ENCODE data around the gene PKIG.

PKIG gene

DNA sequence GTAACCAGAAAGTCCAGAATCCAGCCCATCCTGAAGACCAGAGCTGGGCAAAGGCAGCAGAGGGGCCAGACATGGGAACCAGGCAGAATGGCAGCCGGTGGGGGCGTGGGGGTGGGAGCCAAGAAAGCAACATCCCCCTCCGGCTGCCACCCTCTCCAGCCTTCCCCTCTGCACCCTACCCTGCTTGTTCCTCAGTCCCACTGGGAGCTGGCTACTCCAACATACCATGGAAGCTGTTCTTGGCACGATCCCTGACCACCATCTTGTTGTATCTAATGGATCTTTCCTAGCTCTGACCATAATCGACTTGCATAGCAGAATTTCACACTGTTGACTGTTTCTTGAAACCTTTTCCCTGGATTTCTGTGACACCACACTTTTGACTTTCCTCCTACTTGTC lies 38.9 kb downstream of the PKIG start:
- DNase-seq = no peak

DNA sequence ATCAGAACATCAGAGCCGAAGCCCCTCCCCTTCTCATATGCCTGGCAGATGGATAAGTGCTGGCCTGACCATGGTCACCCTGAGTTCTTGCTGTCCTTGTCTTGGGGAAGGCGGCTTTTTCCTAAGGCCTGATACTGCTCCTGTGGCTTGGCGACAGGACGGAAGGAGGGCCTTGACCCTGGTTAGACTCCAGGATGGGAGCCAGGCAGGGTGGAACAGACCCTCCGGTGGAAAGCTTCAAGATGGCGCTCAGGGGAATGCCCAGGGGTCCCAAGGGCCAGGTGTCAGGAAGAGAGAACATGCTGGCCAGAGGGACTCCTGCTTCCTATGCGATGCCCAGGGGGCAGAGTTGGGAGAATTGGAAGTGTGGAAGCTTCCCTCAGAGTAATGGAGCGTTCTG lies 39.6 kb downstream of the PKIG start:
- DNase-seq = no peak

DNA sequence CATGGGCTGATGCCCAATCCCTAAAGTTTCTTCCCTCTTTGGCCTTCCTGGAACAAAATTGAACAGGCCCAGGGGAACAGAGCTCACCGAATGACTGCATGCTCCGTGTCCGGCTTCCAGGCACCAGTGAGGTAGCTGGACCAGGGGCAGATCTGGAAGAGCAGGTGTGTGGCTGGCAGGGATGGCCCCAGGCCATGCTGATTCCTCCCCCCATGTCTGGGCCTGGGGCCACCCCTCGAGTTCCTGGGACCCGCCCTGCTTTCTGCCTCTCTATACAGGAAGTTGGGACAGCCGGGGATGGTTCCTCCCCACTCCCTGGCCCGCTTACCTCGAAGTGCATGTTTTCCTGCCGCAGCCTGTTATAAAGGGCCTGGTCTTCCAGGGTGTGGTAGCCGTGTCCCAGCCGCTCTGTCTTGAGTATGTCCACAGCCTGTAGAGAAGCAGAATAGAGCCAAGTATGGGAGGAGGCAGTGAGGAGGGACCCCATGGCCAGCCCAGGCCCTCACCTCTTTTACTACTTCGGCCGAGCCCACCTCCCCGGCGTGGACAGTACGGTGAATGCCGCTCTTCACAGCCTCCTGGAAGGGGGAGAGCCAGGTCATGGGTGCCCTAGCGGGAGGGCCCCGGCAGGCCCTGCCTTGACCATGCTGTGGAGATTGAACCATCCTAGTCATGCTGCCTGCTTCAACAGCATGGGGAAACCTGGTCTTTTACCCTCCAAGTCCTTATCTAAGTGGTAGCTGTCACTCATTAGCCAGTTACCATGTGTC lies 40.3 kb downstream of the PKIG start:
- DNase-seq = no peak

DNA sequence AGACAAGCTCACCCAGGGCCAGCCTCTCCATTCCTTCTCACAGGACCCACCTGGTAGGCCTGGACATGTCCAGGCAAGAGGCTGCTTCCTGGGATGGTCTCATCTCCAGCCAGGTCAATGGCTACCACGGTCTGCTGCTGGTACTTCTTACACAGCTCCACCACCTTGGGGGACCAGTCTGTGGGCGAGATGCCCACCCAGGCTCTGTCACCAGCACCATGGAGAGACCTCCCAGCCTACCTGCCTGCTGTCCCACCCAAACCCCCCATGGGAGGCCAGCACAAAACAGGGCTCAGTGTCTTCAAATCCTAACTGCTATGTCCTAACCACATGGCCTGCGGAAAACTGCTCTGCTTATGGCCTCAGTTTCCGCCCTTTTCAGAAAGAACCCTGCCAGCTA lies 41.8 kb downstream of the PKIG start:
- DNase-seq = no peak

DNA sequence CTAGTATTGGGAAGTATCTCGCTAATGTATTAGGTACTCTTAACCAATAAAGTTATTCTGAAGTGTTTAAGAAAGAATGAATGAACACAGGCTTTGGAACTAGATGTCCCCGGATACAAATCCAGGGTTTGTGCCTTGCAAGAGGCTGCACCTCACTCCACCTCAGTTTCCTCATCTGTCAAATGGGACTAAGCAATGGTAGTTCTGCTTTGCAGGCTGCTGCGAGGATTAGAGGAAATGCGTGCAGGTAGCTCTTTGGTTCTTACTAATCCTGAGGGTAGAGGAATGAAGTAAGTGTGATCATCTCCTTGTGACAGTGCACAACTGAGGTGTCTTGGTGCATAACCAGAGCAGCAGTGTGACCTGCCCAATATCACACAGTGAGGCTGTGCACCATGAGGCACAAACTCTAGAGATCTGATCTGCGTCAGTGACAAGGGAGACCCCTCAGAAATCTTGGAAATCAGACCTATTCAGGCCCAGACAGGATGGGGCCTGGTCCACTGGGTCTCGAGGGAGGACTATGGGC lies 42.4 kb downstream of the PKIG start:
- no peak for DNase-seq

DNA sequence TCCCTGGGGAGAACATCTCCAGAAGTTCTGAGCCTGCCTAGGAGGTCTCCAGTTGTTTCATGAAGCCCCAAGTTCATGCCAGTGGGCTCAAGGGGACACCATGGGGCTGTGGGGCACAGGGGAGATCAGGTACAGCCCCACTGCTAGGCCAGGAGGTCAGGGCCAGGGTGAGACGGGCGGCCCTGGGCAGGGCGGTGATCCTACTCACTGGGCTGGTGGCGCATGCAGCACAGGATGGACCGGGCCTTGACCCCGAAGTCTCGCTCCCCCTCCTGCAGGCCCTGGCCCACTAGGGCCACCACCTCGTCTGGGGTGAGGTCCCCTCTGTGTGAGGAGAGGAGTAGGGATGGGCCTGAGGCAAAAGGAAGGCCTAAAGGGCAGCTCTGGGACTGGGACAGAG lies 43.0 kb downstream of the PKIG start:
- no peak for DNase-seq

DNA sequence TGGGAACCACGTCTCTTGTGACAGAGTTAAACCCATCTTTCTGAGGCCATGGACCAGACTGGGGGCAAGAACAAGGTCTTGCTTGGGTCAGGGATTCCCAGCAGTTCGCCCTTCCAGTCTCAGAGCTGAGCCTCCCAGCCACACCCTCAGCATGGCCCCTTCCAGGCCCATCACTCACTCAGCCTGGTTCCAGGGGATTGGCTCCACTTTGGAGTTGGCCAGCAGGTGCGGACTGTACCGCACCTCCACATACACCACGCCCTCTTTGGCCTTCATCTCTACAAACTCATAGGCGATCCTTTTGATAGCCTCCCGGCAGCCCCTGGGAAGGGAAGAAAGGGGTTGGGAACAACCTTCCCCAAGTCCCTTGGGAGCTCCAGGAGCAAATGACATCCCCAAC lies 43.9 kb downstream of the PKIG start:
- DNase-seq = no peak

DNA sequence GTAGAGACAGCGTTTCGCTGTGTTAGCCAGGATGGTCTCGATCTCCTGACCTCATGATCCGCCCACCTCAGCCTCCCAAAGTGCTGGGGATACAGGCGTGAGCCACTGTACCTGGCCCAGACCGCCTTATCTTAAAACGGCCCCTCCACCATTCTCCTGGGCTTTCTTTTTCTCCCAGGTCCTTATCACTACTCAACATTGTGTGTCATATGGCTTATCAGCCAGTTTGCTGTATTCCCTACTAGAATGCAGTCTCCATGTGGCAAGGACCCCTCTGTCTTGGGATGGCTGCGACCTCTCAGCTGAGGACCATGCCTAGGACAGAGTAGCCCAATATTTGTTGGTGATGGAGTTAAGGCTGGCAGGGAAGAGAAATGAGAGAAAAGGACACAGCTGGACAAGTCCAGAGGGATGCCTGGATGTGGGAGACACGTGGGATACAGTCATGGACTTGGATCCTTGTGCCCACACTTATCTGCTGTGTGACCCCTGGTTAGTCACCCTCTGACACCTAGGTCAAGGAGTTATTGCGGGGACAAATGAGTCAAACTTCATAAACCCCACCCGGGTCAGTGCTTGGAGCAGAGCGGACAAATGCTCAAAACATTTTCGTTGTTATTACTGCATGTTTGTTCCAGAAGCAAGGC lies 45.1 kb downstream of the PKIG start:
- no peak for DNase-seq

DNA sequence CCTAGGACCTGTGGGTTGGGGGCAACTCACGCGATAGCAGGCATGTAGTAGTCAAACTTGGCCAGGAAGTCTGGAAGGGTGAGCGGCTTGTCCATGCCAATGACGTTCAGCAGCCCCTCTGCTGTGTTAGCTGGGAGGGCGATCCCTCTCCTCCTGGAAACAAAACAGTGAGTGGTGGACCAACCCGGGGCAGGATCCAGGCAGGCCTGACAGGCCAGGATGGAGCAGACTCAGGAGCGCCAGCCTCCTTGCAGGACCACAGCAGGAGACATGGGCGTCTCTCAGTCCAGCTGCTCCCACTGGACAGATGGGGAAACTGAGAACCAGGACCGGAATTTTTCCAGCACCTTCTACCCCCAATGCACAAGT lies 46.6 kb downstream of the PKIG start:
- no peak for DNase-seq

DNA sequence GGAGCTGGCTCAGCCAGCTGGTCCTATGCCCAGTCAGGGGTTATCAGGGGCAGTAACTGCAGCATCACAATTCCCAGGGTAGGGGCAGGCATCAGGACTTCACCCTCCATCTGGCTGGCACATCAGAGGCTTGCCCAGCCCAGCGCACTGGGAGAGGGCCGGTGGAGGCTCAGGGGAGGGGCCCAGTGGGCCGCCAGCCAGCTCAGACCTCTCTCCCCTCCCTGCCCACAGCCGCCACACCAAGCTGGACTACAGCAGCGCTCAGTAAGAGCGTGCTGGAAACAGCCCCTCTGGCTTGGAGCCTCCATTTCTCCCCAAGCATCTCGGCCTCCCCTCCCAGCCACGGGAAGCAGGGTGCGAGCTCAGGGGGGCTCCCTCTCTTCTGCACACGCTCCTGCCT lies 47.2 kb downstream of the PKIG start:
- DNase-seq = no peak

DNA sequence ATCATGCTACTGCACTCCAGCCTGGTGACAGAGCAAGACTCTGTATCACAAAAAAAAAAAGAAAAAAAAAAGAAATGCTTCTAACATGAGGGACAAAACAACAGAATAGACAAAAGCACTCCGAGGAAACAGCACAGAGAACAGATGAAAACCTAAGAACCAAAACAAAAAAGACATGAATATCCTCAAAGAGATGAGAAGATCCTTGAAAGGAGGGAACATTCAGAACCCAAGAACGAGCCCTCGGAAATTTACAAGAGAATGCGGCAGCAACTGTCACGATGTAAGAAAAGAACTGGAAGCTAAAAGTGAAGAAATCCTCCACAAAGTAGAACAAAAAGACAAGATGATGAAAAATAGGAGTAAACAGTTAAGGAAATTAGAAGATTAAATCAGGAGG lies 47.9 kb downstream of the PKIG start:
- no peak for DNase-seq

DNA sequence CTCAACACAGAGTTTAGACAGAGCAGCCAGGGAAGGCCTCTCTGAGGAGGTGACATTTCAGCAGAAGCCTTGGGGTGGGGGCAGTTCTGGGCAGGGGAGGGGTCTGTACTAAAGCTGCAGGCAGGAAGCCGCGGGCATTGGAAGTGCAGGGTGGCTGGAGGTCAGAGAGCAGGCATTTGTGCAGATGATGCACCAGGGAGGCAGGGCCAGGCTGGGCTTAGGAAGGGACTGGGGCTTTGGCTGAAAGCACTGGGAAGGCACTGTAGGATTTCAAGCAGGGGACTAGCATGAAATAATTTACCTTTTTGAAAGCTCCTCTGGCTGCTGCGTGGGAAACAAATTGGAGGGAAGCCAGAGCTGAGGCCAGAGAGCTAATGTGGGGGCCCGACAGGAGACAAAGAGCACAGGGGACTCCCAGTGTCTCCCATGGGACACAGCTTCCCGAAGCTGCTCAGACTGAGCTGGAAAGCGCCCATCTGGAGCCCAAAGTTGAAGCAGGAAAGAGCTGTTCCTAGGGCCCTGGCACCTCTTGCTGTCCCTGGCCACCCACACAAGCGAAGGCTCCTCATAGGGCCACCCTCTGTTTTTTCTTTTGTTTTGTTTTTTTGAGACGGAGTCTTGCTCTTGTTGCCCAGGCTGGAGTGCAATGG lies 49.8 kb downstream of the PKIG start:
- DNase-seq = no peak

DNA sequence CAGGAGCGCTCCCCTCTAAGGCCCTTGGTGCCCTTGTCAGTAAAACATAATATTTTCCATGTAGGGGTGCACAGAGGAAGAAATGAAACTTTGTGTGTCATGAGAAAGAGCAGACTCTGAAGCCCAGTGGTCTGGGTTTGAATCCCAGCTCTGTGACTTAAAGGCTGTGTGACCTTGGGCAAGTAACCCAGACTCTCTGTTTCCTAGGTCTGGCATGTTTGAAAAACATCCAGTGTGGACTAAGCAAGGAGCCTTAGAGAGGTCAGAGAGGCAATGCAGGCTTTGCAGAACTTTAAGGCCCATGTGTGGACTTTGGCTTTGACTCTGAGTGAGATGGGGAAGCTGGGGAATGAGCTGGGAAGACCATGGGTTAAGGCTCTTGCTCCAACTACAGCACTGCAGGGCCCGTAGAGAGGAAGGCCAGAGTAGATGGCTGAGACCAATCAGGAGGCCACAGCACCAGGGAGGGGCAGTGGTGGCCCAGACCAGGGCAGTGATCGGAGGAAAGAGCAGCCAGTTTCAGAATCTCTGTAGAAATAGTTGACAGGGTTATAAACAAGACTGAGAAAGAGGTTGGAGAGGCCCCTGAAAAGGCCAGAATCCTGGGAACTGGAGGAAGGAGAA lies 50.9 kb downstream of the PKIG start:
- DNase-seq = no peak

DNA sequence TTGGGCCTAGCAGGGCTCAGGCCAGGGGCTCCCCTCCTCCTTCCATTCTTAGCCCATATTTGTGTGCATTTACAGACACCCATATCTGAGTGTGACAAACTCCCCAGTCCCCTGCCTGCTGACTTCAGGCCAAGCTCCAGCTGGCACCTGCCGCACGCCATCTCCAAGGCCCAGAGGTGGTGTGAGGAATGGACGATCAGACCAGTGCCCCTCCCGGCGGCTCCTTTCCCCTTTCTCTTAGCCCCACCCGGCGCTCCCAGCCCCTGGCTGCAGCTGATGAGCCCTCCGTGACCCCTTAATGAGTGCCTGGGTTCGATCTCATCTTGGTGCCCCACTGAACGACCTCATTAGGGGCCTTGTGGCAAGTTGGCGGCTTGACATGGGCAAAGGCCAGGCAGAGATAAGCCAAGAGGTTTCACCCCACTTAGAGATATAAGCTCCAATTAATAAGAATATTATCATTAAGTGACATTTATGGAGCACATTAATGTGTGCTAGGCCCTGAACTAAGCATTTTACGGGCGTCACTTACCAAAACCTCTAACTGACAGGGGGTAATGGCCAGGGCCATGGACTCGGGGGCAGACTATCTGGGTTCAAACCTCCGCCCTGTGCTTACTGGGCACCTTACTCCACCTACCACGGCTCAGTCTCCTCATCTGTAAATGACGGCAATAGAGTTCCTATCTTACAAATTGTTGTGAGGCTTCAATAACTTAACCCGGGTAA lies 51.7 kb downstream of the PKIG start:
- DNase-seq = no peak

DNA sequence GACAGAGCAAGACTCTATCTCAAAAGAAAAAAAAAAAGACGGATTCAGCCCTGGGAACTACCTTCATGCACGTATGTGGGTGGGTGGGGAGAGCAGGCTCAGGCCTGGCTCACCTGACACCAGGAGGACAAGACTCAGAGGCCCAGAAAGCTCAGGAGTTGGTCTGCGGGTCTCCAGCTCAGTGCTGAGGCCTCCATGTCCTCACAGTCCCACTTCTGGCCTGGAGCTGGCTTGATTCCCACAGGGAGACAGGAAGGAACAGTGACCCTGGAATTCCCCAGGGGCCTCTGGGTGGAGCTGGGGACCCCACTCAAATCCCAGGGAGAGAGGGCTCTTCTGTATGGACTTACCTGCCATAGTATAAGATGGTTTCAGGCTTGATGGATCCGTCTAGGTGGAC lies 53.5 kb downstream of the PKIG start:
- DNase-seq = no peak

DNA sequence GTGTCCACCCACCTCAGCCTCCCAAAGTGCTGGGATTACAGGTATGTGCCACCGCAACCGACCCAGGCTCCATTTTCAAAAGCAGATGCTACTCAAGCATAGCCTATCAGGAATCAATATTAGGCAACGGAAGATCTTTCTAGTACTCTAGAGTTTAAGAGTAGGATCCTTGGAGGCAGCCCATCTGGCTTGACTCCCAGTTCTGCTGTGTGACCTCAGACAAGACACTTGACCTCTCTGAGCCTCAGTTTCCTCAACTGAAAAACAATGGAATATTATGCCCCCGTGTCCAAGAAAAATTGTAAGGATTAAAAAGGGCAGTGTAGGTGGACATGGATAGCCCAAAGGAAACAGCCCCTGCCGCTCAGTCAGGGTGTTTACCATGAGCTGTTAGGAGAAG lies 54.7 kb downstream of the PKIG start:
- no peak for DNase-seq

DNA sequence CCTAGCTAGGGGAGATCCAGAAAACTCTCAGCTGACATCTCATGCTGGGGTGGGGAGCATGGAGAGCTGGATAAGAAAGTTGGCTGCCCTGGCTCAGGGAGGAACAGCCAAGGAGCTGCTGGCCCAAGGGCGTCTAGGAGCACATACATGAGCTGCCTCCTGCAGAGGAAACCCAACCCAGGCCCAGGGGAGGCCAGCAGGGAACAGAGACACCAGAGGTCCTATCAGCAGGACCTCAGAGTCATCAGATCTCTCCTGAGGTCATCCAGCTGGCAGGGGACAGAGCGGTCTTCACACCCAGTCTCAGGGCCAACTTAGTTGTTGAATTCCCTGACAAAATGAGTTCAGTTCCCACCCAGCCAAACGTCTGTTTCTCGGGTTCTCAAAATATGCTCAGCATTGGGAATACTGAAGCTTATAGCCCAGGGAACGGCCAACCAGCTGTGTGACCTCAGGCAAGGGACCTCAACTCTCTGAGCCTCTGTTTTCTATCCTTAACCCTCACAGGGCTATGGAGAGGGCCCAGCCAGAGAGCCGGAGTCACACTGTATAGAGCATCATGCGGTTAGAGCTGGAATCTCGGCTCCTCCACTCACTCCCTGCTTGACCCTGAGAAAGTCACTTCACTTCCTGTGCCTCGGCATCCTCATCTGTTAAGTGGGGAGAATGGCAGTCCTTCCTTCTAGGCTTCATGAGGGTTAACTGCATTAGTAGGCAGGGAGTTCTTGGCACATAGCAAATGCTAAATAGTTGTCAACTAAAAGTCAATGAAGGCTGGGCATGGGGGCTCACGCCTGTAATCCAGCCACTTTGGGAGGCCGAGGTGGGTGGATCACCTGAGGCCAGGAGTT lies 55.4 kb downstream of the PKIG start:
- no peak for DNase-seq

DNA sequence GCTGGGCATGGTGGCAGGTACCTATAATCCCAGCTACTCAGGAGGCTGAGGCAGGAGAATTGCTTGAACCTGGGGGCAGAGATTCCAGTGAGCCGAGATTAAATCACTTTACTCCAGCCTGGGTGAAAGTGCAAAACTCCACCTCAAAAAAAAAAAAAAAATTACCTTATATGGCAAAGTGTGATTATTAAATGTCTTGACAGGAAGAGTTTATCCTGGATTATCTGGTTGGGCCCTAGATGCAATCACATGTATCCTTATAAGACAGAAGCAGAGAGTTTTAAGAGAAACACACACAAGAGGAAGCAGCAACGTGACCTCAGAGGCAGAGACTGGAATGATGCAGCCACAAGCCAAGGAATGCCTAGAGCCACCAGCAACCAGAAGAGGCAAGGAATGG lies 58.1 kb downstream of the PKIG start:
- DNase-seq = no peak

DNA sequence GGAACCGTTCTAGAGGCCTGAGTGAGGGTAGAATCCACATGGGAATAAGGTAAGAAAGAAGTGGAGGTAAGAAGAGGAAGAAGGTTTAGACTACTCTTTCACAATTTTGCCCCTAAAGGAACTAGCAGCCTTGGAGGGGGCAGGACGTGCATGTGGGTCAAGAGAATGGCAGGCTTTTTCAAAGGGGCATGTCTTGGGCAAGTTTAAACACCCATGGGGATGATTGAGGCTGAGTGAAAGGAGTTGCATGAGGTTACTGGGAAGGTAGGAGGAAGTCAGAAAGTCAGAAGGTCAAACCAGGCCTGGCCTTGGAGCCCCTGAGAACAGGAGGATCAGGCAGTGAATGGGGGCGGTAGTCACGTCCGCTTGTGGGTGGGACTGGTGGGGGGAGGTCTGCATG lies 58.9 kb downstream of the PKIG start:
- no peak for DNase-seq

DNA sequence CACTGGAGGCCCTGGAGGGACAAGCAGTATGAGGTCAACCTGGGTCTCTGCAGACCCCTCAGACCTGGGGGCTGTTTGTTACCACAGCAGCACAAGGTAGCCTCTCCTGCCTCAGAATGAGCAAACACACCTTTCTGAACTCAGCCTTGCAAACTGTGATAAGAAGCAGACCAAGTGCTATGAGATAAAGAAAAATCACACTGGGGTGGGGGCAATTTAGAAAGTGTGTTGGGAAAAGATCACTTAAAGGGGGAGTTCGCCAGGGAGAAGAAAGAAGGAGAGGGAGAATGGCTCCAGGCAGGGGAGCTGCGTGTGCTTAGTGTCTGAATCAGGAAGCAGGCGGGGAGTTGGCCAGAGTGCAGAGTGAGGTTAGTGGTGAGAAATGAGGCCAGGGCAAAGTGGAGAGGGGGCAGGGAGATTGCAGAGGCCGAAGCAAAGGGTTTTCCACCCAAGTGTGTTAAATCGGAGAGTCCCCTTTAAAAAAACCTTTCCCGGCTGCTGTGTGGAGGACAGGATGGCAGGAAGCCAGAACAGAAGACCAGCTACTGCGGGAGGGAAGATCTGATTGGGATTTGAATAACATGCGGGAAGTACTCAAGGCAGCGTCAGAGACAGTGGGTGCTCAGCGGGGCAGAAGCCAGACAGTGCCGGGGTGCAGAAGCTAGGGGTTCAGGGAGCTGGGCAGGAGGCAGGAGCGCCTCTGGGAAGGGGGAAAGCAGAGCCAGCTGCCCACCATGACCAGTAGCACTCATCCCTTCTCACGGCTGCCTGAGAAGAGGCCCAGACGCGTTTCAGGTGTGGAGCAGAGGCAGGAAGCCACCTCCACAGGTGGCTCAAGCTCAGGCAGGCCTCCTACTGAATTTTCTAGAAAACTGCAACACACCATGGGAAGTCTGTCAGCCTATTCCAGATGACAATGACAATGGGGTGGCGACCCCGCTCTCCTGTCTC lies 60.1 kb downstream of the PKIG start:
- DNase-seq = peak; percentile 59

DNA sequence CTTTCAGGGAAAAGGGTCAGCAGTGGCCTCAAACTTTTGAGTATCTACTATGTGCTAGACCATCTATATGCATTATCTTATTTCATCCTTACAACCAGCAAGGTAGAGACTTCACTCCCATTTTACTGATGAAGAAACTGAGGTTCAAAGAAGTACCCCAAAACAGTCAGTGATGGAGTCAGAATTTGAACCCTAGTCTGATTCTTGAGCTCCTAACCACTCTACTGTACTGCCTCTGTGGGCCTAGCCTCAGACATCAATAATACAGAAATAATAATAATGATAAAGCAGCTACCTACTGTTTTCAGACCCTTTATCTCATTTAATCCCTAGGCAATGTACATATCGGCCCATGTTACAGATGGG lies 60.8 kb downstream of the PKIG start:
- DNase-seq = no peak

All from NCI-H446 treated with DMSO at 0.1 percent for 48 hours (cell line).